C4-2B (cell line): ENCODE measurements around the gene OR56A5.

ENCODE experiments used
- ZFX ChIP-seq: fragments of 450-650 bp; IDR thresholded peaks from 2 replicates; pipeline ENCODE4 v1.6.1; 2017
- TF ChIP-seq, protein P1 (sequence below): fragments of 450-650 bp; conservative IDR thresholded peaks from 2 replicates; pipeline ENCODE4 v1.5.1; 2017; ENCODE audit warnings: mild to moderate bottlenecking

DNA sequence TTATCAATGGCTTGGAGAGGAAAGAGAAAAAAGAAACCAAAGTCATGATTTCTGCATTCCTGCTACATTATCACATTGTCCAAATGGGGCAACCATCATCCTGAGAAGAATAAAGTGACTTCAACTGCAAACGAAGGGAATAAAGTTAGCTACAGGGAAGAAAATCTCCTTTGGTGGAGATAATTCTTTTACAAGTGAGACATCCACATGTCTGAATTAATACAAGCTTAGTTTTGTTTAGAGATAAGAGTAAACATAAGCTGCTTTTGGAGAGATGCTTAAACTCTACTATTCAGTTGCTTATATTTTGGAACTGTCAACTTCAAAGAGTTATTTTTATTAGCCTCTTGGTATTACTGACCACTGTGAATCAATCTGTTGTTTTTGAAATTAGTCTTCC lies 18.6 kb upstream of the OR56A5 start, which contains the start of gene OR52L1:
- TF ChIP-seq, protein P1, sequence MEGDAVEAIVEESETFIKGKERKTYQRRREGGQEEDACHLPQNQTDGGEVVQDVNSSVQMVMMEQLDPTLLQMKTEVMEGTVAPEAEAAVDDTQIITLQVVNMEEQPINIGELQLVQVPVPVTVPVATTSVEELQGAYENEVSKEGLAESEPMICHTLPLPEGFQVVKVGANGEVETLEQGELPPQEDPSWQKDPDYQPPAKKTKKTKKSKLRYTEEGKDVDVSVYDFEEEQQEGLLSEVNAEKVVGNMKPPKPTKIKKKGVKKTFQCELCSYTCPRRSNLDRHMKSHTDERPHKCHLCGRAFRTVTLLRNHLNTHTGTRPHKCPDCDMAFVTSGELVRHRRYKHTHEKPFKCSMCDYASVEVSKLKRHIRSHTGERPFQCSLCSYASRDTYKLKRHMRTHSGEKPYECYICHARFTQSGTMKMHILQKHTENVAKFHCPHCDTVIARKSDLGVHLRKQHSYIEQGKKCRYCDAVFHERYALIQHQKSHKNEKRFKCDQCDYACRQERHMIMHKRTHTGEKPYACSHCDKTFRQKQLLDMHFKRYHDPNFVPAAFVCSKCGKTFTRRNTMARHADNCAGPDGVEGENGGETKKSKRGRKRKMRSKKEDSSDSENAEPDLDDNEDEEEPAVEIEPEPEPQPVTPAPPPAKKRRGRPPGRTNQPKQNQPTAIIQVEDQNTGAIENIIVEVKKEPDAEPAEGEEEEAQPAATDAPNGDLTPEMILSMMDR = no peak
- TF ChIP-seq ZFX = no peak
